H9 (cell line): Measurements from ENCODE around the gene LARGE1. TPM values are rescaled to one million over a fixed set of nuclear protein-coding genes. Genes with fewer than 3 reads are reported as not detected.

Source experiments
- DNase-seq: peaks from one replicate; pipeline ENCODE4 v3.0.0-alpha.2; 2017
- H2AFZ ChIP-seq: one replicate; pipeline ENCODE4 v1.6.1; 2013; ENCODE audit warnings: mild to moderate bottlenecking, low read length, control low read depth, moderate library complexity
- H2AK5ac ChIP-seq: 2 replicates; pipeline ENCODE4 v1.6.1; 2013; ENCODE audit warnings: low read length, control low read depth, mixed read lengths; ENCODE audit not compliant: insufficient read length
- H2BK120ac ChIP-seq: one replicate; pipeline ENCODE4 v1.6.1; 2013; ENCODE audit warnings: low read depth, mild to moderate bottlenecking, low read length, control low read depth, inconsistent platforms; ENCODE audit not compliant: poor library complexity, severe bottlenecking
- H2BK12ac ChIP-seq: 2 replicates; pipeline ENCODE4 v1.6.1; 2013; ENCODE audit warnings: low read length, control low read depth, mixed read lengths, low read depth; ENCODE audit not compliant: insufficient read length
- H2BK15ac ChIP-seq: 2 replicates; pipeline ENCODE4 v1.6.1; 2013; ENCODE audit warnings: low read depth, low read length, control low read depth
- H2BK20ac ChIP-seq: one replicate; pipeline ENCODE4 v1.6.1; 2013; ENCODE audit warnings: low read depth, mild to moderate bottlenecking, low read length, control low read depth, inconsistent platforms; ENCODE audit not compliant: poor library complexity, severe bottlenecking
- H2BK5ac ChIP-seq: 2 replicates; pipeline ENCODE4 v1.6.1; 2013; ENCODE audit warnings: low read length, control low read depth, mixed read lengths; ENCODE audit not compliant: insufficient read length
- H3K14ac ChIP-seq: 2 replicates; pipeline ENCODE4 v1.6.1; 2013; ENCODE audit warnings: low read length, control low read depth; ENCODE audit not compliant: insufficient read depth
- H3K18ac ChIP-seq: 2 replicates; pipeline ENCODE4 v1.6.1; 2013; ENCODE audit warnings: low read depth, mild to moderate bottlenecking, mixed read lengths, low read length, control low read depth; ENCODE audit not compliant: insufficient read length
- H3K23ac ChIP-seq: 2 replicates; pipeline ENCODE4 v1.6.1; 2013; ENCODE audit warnings: low read length, control low read depth, mixed read lengths, low read depth; ENCODE audit not compliant: insufficient read length
- H3K23me2 ChIP-seq: 2 replicates; pipeline ENCODE4 v1.6.1; 2013; ENCODE audit warnings: low read depth, mild to moderate bottlenecking, mixed read lengths, low read length, control low read depth; ENCODE audit not compliant: insufficient read length, poor library complexity, severe bottlenecking
- H3K27ac ChIP-seq: 2 replicates; pipeline ENCODE4 v1.5.1; 2013; ENCODE audit warnings: low read length, control low read depth, mixed read lengths, low read depth; ENCODE audit not compliant: insufficient read length
- H3K27me3 ChIP-seq: 2 replicates; pipeline ENCODE4 v1.6.1; 2013; ENCODE audit warnings: low read length, control low read depth, inconsistent platforms; ENCODE audit not compliant: insufficient read depth
- H3K4ac ChIP-seq: 2 replicates; pipeline ENCODE4 v1.6.1; 2013; ENCODE audit warnings: low read depth, mild to moderate bottlenecking, control low read depth, inconsistent platforms, low read length, moderate library complexity
- H3K4me1 ChIP-seq: 2 replicates; pipeline ENCODE4 v1.6.1; 2013; ENCODE audit warnings: low read length, control low read depth, inconsistent platforms; ENCODE audit not compliant: insufficient read depth
- H3K4me2 ChIP-seq: 2 replicates; pipeline ENCODE4 v1.6.1; 2013; ENCODE audit warnings: low read length, control low read depth, mixed read lengths; ENCODE audit not compliant: insufficient read length, insufficient read depth
- H3K56ac ChIP-seq: 2 replicates; pipeline ENCODE4 v1.6.1; 2013; ENCODE audit warnings: low read depth, mild to moderate bottlenecking, mixed read lengths, low read length, control low read depth; ENCODE audit not compliant: insufficient read length
- H3K79me1 ChIP-seq: 2 replicates; pipeline ENCODE4 v1.6.1; 2013; ENCODE audit warnings: low read depth, mild to moderate bottlenecking, moderate library complexity, low read length, control low read depth, inconsistent platforms; ENCODE audit not compliant: insufficient read depth, poor library complexity, severe bottlenecking
- H3K79me2 ChIP-seq: 2 replicates; pipeline ENCODE4 v1.6.1; 2013; ENCODE audit warnings: low read length, control low read depth, inconsistent platforms; ENCODE audit not compliant: insufficient read depth
- H3K9ac ChIP-seq: 2 replicates; pipeline ENCODE4 v1.6.1; 2013; ENCODE audit warnings: low read length, control low read depth, mixed read lengths; ENCODE audit not compliant: insufficient read length; ENCODE audit errors: extremely low read depth
- H3K9me3 ChIP-seq: one replicate; pipeline ENCODE4 v1.6.1; 2013; ENCODE audit warnings: low read depth, low read length, inconsistent platforms; ENCODE audit not compliant: control insufficient read depth
- H3T11ph ChIP-seq: one replicate; pipeline ENCODE4 v1.6.1; 2013; ENCODE audit warnings: mild to moderate bottlenecking, low read length, control low read depth, inconsistent platforms
- H4K20me1 ChIP-seq: one replicate; pipeline ENCODE4 v1.6.1; 2013; ENCODE audit not compliant: control insufficient read depth, insufficient read length, insufficient read depth
- H4K5ac ChIP-seq: 2 replicates; pipeline ENCODE4 v1.6.1; 2013; ENCODE audit warnings: low read depth, mild to moderate bottlenecking, mixed read lengths, low read length, control low read depth; ENCODE audit not compliant: insufficient read length
- H4K8ac ChIP-seq: replicated peaks from 2 replicates; pipeline ENCODE4 v1.6.1; 2013; ENCODE audit warnings: low read length, control low read depth, mixed read lengths, low read depth; ENCODE audit not compliant: insufficient read length
- H4K91ac ChIP-seq: 2 replicates; pipeline ENCODE4 v1.6.1; 2013; ENCODE audit warnings: low read depth, mild to moderate bottlenecking, moderate library complexity, mixed read lengths, low read length, control low read depth; ENCODE audit not compliant: insufficient read length
- H3K27ac Mint-ChIP-seq, 3 experiments: 2 replicates in 2 of 3; 3 replicates in 1 of 3; pipeline ENCODE4 v1.8.0; 2020 to 2021; ENCODE audit warnings: mixed read lengths in 3 of 3, mild to moderate bottlenecking in 1 of 3, moderate library complexity in 1 of 3
- H3K27me3 Mint-ChIP-seq: 2 replicates; pipeline ENCODE4 v1.8.0; 2021; ENCODE audit warnings: low read depth, mild to moderate bottlenecking, moderate library complexity, mixed read lengths
- H3K36me3 Mint-ChIP-seq, 3 experiments: 2 replicates in 2 of 3; 3 replicates in 1 of 3; pipeline ENCODE4 v1.8.0; 2020 to 2021; ENCODE audit warnings: low read depth in 3 of 3, mixed read lengths in 3 of 3; ENCODE audit not compliant: insufficient read depth in 1 of 3
- H3K4me1 Mint-ChIP-seq, 2 experiments: 2 replicates each; pipeline ENCODE4 v1.8.0; 2020; ENCODE audit warnings: mixed read lengths in 2 of 2
- H3K4me3 Mint-ChIP-seq, 2 experiments: 2 replicates in 1 of 2; 3 replicates in 1 of 2; pipeline ENCODE4 v1.8.0; 2020 to 2021; ENCODE audit warnings: mild to moderate bottlenecking in 2 of 2, mixed read lengths in 2 of 2, moderate library complexity in 1 of 2
- H3K9me3 Mint-ChIP-seq, 2 experiments: 2 replicates in 1 of 2; 3 replicates in 1 of 2; pipeline ENCODE4 v1.8.0; 2020; ENCODE audit warnings: mild to moderate bottlenecking in 2 of 2, mixed read lengths in 2 of 2, moderate library complexity in 1 of 2
- WGBS: extraction: QIAGEN DNeasy Blood & Tissue Kit; methylation state at CpG from one replicate; pipeline ENCODE4 v1.1.7; 2013; ENCODE audit warnings: missing lambda C conversion rate, low lambda C conversion rate, mixed read lengths; ENCODE audit not compliant: insufficient read length; ENCODE audit errors: extremely low coverage; 5-methylcytosine and 5-hydroxymethylcytosine counted together
- total RNA-seq: library from RNA; stranded (reverse); gene quantifications from 2 replicates; pipeline ENCODE4 v1.2.1, GENCODE V29; 2021
- TF ChIP-seq, protein P1 (sequence below): fragments of 200-600 bp; sonication (generic); conservative IDR thresholded peaks from 3 replicates; pipeline ENCODE4 v1.8.0; 2021; ENCODE audit warnings: antibody characterized with exemption, mild to moderate bottlenecking

Gene LARGE1
- total RNA-seq, 1 experiment from 2014 or later, result 43.5 TPM

DNA sequence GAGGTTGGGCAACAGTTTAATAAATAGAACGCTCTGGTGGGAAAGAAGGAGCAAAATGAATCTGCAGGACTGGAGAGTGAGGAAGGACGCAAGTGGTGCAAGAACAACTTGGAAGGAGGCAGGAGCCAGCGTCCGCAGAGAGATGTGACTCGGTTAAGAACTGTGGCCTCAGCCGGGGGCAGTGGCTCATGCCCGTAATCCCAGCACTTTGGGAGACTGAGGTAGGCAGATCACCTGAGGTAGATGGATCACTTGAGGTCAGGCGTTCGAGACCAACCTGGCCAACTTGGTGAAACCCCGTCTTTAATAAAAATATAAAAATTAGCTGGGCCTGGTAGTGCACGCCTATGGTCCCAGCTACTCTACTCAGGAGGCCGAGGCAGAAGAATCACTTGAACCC, 319.7 kb downstream of the LARGE1 start:
- Mint-ChIP-seq H3K36me3 (peaks cover 9 to 22% (median 12%) of the 10 kb centered on the region in 3 experiments; a peak in 6 of 7 replicates), H3K27me3 (peaks cover 59% of the 10 kb centered on the region), H3K27ac (no peak overlapping the region), H3K9me3 (no peaks in the 10 kb centered on the region), H3K4me3 (no peak overlapping the region), H3K4me1 (peaks cover 8 to 10% of the 10 kb centered on the region in 2 experiments)
- Histone ChIP-seq H4K8ac (no peak overlapping the region), H3K4ac (no peak overlapping the region), H2BK20ac (no peak overlapping the region), H3K56ac (no peak overlapping the region), H3K27ac (no peak overlapping the region), H2BK5ac (no peak overlapping the region), H2AK5ac (no peak overlapping the region), H2BK120ac (no peak overlapping the region), H3K79me2 (0 out of 2 replicates have a peak, but pooled peaks cover 1% of the 10 kb centered on the region), H3K4me1 (no peaks in the 10 kb centered on the region), H2AFZ (no peak overlapping the region), H3K14ac (no peak overlapping the region), H3K9ac (no peak overlapping the region), H3T11ph (no peak overlapping the region), H2BK12ac (no peak overlapping the region), H4K20me1 (peaks cover 5% of the 10 kb centered on the region), H3K9me3 (no peaks in the 10 kb centered on the region), H3K23me2 (no peaks in the 10 kb centered on the region), H3K79me1 (no peaks in the 10 kb centered on the region), H3K18ac (no peak overlapping the region), H3K27me3 (no peaks in the 10 kb centered on the region), H4K5ac (no peak overlapping the region), H4K91ac (no peak overlapping the region), H3K23ac (no peak overlapping the region), H2BK15ac (no peak overlapping the region), H3K4me2 (no peak overlapping the region)
- DNase-seq, result no peak
- TF ChIP-seq, protein P1, sequence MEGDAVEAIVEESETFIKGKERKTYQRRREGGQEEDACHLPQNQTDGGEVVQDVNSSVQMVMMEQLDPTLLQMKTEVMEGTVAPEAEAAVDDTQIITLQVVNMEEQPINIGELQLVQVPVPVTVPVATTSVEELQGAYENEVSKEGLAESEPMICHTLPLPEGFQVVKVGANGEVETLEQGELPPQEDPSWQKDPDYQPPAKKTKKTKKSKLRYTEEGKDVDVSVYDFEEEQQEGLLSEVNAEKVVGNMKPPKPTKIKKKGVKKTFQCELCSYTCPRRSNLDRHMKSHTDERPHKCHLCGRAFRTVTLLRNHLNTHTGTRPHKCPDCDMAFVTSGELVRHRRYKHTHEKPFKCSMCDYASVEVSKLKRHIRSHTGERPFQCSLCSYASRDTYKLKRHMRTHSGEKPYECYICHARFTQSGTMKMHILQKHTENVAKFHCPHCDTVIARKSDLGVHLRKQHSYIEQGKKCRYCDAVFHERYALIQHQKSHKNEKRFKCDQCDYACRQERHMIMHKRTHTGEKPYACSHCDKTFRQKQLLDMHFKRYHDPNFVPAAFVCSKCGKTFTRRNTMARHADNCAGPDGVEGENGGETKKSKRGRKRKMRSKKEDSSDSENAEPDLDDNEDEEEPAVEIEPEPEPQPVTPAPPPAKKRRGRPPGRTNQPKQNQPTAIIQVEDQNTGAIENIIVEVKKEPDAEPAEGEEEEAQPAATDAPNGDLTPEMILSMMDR, result no peak
- no CpG with 5 or more reads among the region's 12 CpGs for WGBS
